Testis (tissue), 2 donors: Measurements from ENCODE around the gene PPARA.

Experiments used
- POLR2A ChIP-seq: fragments of 450-650 bp; IDR thresholded peaks from one replicate; pipeline ENCODE4 v1.6.1; 2017; ENCODE audit warnings: antibody characterized with exemption, mild to moderate bottlenecking, moderate library complexity
- TF ChIP-seq, protein P1 (sequence below), 3 experiments: fragments of 450-650 bp in 2 of 3; fragments of 200-600 bp in 1 of 3; sonication (generic) in 1 of 3; IDR thresholded peaks; one replicate each; pipeline ENCODE4 v1.5.1; 2016 to 2019; ENCODE audit warnings: antibody characterized with exemption in 3 of 3, mild to moderate bottlenecking in 2 of 3, moderate library complexity in 1 of 3

DNA sequence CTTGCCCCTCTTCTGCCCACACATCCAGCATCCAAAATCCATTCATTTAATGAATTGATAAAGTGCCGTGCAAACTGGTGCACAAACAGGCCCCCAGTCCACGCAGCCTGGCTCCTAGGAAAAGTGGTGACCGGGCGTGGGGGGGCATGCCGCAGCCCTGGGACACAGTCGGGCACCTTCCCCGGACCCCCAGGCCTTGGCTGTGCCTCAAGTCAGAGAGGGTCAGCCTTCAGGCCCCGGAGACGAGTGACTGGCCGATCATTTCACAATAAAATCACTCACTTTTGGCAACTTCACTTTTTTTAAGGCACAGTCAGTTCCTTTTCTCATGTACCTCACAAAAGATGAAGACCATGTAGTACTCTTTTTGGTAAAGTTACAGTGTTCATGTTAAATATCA is 91.8 kb downstream of the PPARA start:
- no peak for TF ChIP-seq POLR2A
- TF ChIP-seq, protein P1, sequence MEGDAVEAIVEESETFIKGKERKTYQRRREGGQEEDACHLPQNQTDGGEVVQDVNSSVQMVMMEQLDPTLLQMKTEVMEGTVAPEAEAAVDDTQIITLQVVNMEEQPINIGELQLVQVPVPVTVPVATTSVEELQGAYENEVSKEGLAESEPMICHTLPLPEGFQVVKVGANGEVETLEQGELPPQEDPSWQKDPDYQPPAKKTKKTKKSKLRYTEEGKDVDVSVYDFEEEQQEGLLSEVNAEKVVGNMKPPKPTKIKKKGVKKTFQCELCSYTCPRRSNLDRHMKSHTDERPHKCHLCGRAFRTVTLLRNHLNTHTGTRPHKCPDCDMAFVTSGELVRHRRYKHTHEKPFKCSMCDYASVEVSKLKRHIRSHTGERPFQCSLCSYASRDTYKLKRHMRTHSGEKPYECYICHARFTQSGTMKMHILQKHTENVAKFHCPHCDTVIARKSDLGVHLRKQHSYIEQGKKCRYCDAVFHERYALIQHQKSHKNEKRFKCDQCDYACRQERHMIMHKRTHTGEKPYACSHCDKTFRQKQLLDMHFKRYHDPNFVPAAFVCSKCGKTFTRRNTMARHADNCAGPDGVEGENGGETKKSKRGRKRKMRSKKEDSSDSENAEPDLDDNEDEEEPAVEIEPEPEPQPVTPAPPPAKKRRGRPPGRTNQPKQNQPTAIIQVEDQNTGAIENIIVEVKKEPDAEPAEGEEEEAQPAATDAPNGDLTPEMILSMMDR (IDR thresholded peaks at IDR 0.05), result no peak
